Astrocyte (in vitro differentiated cells and primary cell): ENCODE measurements around the gene GSTK1. TPM values are rescaled to one million over a fixed set of nuclear protein-coding genes. Genes with fewer than 3 reads are reported as not detected.

Experiments
- DNase-seq: peaks from one replicate; pipeline ENCODE4 v3.0.0-alpha.2; 2010; ENCODE audit warnings: low read depth
- FAIRE-seq: peaks from 2 replicates; lab custom pipeline; 2011; peaks lifted over from hg19 to GRCh38; lab: Jason Lieb, UNC
- H2AFZ ChIP-seq: 2 replicates; pipeline ENCODE4 v1.6.0; 2012; ENCODE audit warnings: low read depth, low read length, inconsistent platforms
- H3K27ac ChIP-seq: 2 replicates; pipeline ENCODE4 v1.5.1; 2011; ENCODE audit warnings: low read depth, low read length, inconsistent platforms
- H3K27me3 ChIP-seq: 2 replicates; pipeline ENCODE4 v1.6.0; 2011; ENCODE audit warnings: low read length, inconsistent platforms; ENCODE audit not compliant: insufficient read depth
- H3K36me3 ChIP-seq: 2 replicates; pipeline ENCODE4 v1.5.1; 2011; ENCODE audit warnings: low read length, inconsistent platforms; ENCODE audit not compliant: insufficient read depth
- H3K4me1 ChIP-seq: 2 replicates; pipeline ENCODE4 v1.5.1; 2011; ENCODE audit warnings: low read length, inconsistent platforms; ENCODE audit not compliant: insufficient read depth
- H3K4me2 ChIP-seq: 2 replicates; pipeline ENCODE4 v1.6.0; 2012; ENCODE audit warnings: low read length, inconsistent platforms
- H3K4me3 ChIP-seq: 2 replicates; pipeline ENCODE4 v1.5.1; 2011; ENCODE audit warnings: low read depth, mild to moderate bottlenecking, low read length, inconsistent platforms; ENCODE audit not compliant: insufficient read depth
- H3K79me2 ChIP-seq: 2 replicates; pipeline ENCODE4 v1.6.0; 2012; ENCODE audit warnings: mild to moderate bottlenecking, low read length, inconsistent platforms; ENCODE audit not compliant: insufficient read depth
- H3K9ac ChIP-seq: 2 replicates; pipeline ENCODE4 v1.6.0; 2012; ENCODE audit warnings: mild to moderate bottlenecking, low read length, inconsistent platforms
- H3K9me3 ChIP-seq: 2 replicates; pipeline ENCODE4 v1.5.1; 2012; ENCODE audit warnings: low read depth, mild to moderate bottlenecking, low read length, inconsistent platforms; ENCODE audit not compliant: insufficient read depth
- H4K20me1 ChIP-seq: 2 replicates; pipeline ENCODE4 v1.6.0; 2012; ENCODE audit warnings: low read length, inconsistent platforms; ENCODE audit not compliant: insufficient read depth
- H3K27ac Mint-ChIP-seq: one replicate; pipeline ENCODE4 v1.8.0; 2021; ENCODE audit warnings: mild to moderate bottlenecking, mixed read lengths; ENCODE audit not compliant: unreplicated experiment
- H3K27me3 Mint-ChIP-seq: one replicate; pipeline ENCODE4 v1.8.0; 2021; ENCODE audit warnings: low read depth, mixed read lengths; ENCODE audit not compliant: unreplicated experiment
- H3K36me3 Mint-ChIP-seq: one replicate; pipeline ENCODE4 v1.8.0; 2021; ENCODE audit warnings: low read depth, mixed read lengths; ENCODE audit not compliant: unreplicated experiment
- H3K4me1 Mint-ChIP-seq: one replicate; pipeline ENCODE4 v1.8.0; 2021; ENCODE audit warnings: low read depth, mixed read lengths; ENCODE audit not compliant: unreplicated experiment
- H3K4me3 Mint-ChIP-seq: one replicate; pipeline ENCODE4 v1.8.0; 2021; ENCODE audit warnings: mild to moderate bottlenecking, moderate library complexity, mixed read lengths; ENCODE audit not compliant: unreplicated experiment
- H3K9me3 Mint-ChIP-seq: one replicate; pipeline ENCODE4 v1.8.0; 2021; ENCODE audit warnings: mild to moderate bottlenecking, mixed read lengths; ENCODE audit not compliant: unreplicated experiment
- CTCF ChIP-seq: IDR thresholded peaks from 2 replicates; pipeline ENCODE4 v1.5.1; 2011; ENCODE audit warnings: low read depth, mild to moderate bottlenecking, inconsistent platforms, low read length, moderate library complexity; ENCODE audit not compliant: insufficient read depth
- EZH2 ChIP-seq: IDR thresholded peaks from 2 replicates; pipeline ENCODE4 v1.6.1; 2012; ENCODE audit warnings: mild to moderate bottlenecking, low read length, inconsistent platforms; ENCODE audit not compliant: insufficient read depth
- total RNA-seq: library from RNA; stranded (reverse); gene quantifications from 2 replicates; pipeline ENCODE4 v1.2.1, GENCODE V29; 2021

The GSTK1 gene
- total RNA-seq, 1 donor from 2014 or later, result 97.5 TPM

GRCh38 chr7:143245123-143245522 lies 18.1 kb upstream of the GSTK1 start:
- H3K27ac Mint-ChIP-seq, result no peak overlapping the region
- DNase-seq (no peak), FAIRE-seq (peak; percentile 60)
- no peak overlapping the region for H3K4me3 Mint-ChIP-seq
- H3K27me3 Mint-ChIP-seq, result no peaks in the 10 kb centered on the region
- peaks cover 13% of the 10 kb centered on the region for H3K4me1 Mint-ChIP-seq
- Histone ChIP-seq H3K4me1 (peaks cover 3% of the 10 kb centered on the region), H3K4me3 (no peak overlapping the region), H3K9me3 (no peaks in the 10 kb centered on the region), H3K27ac (no peak overlapping the region), H2AFZ (no peak overlapping the region), H3K9ac (no peak overlapping the region), H3K79me2 (no peaks in the 10 kb centered on the region), H4K20me1 (no peaks in the 10 kb centered on the region), H3K27me3 (peaks cover 7% of the 10 kb centered on the region), H3K4me2 (no peak overlapping the region), H3K36me3 (no peaks in the 10 kb centered on the region)
- H3K9me3 Mint-ChIP-seq, result peaks cover 2% of the 10 kb centered on the region
- TF ChIP-seq CTCF, result no peak
- no peaks in the 10 kb centered on the region for H3K36me3 Mint-ChIP-seq

DNA sequence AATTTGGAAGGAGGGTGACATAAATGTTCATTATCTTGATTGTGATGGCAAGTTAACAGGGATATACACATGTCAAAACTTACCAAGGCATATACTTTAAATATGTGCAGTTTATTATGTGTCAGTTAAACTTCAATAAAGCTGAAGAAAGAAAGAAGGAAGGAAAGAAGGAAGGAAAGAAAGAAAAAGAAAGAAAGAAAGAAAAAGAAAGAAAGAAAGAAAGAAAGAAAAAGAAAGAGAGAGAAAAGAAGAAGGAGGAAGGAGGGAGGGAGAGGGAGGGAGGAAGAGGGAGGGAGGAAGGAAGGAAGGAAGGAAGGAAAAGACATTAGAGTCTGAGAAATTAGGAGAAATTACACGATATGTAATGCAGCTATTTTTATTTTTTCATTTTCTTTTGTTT lies 15.9 kb upstream of the GSTK1 start:
- FAIRE-seq (no peak), DNase-seq (no peak)
- Histone ChIP-seq H3K9ac (no peak overlapping the region), H3K27ac (no peak overlapping the region), H3K4me1 (no peaks in the 10 kb centered on the region), H3K4me2 (no peak overlapping the region), H3K79me2 (no peaks in the 10 kb centered on the region), H3K36me3 (no peaks in the 10 kb centered on the region), H3K4me3 (no peak overlapping the region), H3K9me3 (no peaks in the 10 kb centered on the region), H4K20me1 (no peaks in the 10 kb centered on the region), H3K27me3 (peaks cover 5% of the 10 kb centered on the region), H2AFZ (no peak overlapping the region)
- TF ChIP-seq EZH2, result no peak
- no peak for TF ChIP-seq CTCF
- H3K27me3 Mint-ChIP-seq, result no peaks in the 10 kb centered on the region
- H3K4me3 Mint-ChIP-seq, result no peak overlapping the region
- H3K9me3 Mint-ChIP-seq, result peaks cover 2% of the 10 kb centered on the region
- no peaks in the 10 kb centered on the region for H3K4me1 Mint-ChIP-seq
- no peaks in the 10 kb centered on the region for H3K36me3 Mint-ChIP-seq
- no peak overlapping the region for H3K27ac Mint-ChIP-seq

GRCh38 chr7:143248761-143249354 lies 14.4 kb upstream of the GSTK1 start:
- peak; percentile 21 for DNase-seq
- Histone ChIP-seq H3K9me3 (no peaks in the 10 kb centered on the region), H3K4me1 (no peaks in the 10 kb centered on the region), H3K9ac (no peak overlapping the region), H4K20me1 (no peaks in the 10 kb centered on the region), H3K79me2 (no peaks in the 10 kb centered on the region), H3K27me3 (peaks cover 5% of the 10 kb centered on the region), H3K27ac (no peak overlapping the region), H2AFZ (no peak overlapping the region), H3K4me3 (no peak overlapping the region), H3K36me3 (no peaks in the 10 kb centered on the region), H3K4me2 (no peak overlapping the region)
- no peak for FAIRE-seq
- H3K4me3 Mint-ChIP-seq, result no peak overlapping the region
- peaks cover 2% of the 10 kb centered on the region for H3K9me3 Mint-ChIP-seq
- no peaks in the 10 kb centered on the region for H3K27me3 Mint-ChIP-seq
- no peaks in the 10 kb centered on the region for H3K4me1 Mint-ChIP-seq
- no peak overlapping the region for H3K27ac Mint-ChIP-seq
- no peak for TF ChIP-seq CTCF
- no peak for TF ChIP-seq EZH2
- H3K36me3 Mint-ChIP-seq, result no peaks in the 10 kb centered on the region
